GM10266 (cell line): ENCODE measurements around the gene SASH1.

Experiments used
- DNase-seq: peaks from one replicate; pipeline ENCODE4 v3.0.0; 2012; ENCODE audit errors: extremely low spot score
- TF ChIP-seq, protein P1 (sequence below): IDR thresholded peaks from 2 replicates; pipeline ENCODE4 v1.5.1; 2012; ENCODE audit warnings: mild to moderate bottlenecking, low read depth; ENCODE audit not compliant: control insufficient read depth, insufficient read depth; ENCODE audit errors: missing control alignments

SASH1 gene

DNA sequence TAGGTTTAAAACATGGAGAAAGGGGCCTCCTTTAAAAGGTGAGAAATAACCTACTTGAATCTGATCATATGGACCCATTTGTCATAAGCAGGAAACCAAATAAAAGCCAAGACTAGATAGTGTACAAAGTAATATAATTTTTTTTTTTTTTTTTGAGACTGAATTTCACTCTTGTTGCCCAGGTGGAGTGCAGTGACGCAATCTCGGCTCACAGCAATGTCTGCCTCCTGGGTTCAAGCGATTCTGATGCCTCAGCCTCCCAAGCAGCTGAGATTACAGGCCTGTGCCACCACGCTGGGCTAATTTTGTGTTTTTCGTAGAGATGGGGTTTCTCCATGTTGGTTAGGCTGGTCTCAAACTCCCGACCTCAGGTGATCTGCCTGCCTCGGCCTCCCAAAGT, 89.2 kb downstream of the SASH1 start:
- TF ChIP-seq, protein P1, sequence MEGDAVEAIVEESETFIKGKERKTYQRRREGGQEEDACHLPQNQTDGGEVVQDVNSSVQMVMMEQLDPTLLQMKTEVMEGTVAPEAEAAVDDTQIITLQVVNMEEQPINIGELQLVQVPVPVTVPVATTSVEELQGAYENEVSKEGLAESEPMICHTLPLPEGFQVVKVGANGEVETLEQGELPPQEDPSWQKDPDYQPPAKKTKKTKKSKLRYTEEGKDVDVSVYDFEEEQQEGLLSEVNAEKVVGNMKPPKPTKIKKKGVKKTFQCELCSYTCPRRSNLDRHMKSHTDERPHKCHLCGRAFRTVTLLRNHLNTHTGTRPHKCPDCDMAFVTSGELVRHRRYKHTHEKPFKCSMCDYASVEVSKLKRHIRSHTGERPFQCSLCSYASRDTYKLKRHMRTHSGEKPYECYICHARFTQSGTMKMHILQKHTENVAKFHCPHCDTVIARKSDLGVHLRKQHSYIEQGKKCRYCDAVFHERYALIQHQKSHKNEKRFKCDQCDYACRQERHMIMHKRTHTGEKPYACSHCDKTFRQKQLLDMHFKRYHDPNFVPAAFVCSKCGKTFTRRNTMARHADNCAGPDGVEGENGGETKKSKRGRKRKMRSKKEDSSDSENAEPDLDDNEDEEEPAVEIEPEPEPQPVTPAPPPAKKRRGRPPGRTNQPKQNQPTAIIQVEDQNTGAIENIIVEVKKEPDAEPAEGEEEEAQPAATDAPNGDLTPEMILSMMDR = no peak
- DNase-seq = no peak

DNA sequence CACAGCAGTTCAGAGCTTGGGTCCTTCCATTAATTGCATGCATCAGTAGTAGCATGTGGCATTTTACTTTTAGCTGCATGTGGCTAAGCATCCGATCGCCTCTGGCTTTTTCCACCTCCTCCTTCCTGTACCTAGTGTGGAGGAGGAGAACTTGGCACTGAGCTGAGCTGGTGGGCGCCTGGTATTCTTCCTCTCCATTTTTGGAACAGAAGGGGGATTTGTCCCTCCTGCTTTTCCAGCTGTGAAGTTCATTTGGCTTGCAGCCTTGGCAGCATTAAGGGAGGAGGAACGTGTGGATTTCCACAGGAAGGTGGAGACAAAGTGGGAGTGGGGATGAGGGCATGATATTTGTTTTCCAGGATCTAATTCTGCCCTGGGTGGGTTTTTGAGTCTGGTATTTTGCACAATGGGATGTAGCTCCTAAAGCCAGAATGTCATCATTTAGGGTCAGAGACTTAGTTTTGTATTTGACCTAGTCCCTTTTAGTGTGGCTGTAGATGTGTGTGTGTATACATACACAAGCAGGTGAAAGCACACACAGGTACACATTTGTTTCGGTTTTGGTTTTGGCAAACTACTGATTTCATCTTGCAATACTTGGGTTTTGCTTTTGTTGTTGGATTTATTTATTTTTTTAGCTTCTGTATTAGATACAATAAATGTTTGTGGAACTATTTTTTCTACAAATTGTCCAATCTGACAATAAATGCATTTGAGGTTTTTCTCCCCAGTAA, 90.0 kb downstream of the SASH1 start:
- DNase-seq = no peak
- TF ChIP-seq, protein P1 = no peak

DNA sequence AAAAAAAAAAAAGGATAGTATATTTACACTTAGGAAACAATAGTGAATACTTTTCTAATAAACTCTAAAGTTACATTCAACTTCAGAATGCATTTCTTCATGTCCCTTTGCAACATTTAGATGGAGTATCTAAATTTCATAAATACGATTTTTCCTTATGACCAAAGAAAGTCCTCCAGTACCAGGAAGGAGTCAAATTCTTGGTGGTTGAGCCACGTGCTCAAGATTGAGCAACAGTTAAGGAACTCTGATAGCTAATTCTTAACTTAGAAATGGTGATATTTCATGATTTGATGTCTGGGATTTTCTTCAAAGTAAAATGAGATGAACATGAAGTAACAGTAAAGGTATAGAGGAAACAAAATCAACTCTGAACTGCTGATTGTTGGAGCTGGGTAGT, 92.7 kb downstream of the SASH1 start:
- TF ChIP-seq, protein P1 = no peak
- no peak for DNase-seq

DNA sequence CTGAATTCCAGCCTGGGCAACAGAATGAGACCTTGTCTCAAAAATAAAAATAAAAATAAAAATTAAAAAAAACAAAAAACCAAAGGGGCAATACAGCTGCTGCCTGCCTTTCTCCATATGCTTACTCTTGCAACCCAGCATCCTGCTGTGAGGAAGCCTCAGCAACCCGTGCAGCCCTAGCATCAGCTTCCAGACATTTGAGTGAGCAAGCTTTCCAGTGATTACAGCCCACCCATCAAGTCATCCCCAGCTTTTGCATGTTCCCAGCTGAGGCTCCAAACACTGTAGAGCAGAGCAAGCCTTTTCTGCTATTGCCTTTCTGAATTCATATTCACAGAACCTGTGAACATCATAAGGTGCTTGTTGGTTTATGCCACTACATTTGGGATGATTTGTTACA, 93.8 kb downstream of the SASH1 start:
- TF ChIP-seq, protein P1 = no peak
- DNase-seq = no peak

DNA sequence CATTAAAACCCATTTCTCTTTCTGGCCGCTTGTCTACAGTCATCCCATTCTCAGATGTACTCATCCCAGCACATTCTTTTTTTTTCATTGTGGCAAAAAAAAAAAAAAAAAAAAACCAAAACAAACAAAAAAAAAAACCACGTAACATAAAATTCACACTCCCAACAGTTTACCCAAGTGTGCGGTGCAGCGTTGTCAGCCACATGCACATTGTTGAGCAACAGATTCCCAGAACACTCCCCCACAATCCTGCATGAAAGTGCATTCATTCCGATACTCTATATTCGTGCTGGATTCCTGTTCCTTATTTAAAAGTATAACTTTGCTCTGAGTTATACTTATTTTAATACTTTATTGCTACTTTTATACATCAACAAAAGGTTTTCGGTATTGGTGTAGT, 96.0 kb downstream of the SASH1 start:
- no peak for DNase-seq
- TF ChIP-seq, protein P1 = no peak

DNA sequence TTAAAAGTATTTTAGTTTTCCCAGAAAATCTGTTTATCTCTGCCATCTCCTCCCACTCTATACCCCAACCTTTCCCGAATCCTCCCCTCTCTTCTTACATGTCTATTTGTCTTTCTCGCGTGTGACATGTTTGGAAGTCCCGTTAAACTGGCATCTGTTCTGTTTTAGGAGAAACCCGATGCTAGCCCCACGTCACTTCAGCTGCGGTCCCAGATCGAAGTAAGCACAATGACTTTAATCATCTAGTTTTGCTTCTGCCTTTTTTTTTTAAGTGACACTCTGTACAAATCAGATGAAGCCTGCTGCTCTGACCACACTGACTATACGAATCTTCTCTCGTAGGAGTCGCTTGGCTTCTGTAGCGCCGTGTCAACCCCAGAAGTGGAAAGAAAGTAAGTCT, 97.4 kb downstream of the SASH1 start:
- no peak for DNase-seq
- TF ChIP-seq, protein P1 = no peak

DNA sequence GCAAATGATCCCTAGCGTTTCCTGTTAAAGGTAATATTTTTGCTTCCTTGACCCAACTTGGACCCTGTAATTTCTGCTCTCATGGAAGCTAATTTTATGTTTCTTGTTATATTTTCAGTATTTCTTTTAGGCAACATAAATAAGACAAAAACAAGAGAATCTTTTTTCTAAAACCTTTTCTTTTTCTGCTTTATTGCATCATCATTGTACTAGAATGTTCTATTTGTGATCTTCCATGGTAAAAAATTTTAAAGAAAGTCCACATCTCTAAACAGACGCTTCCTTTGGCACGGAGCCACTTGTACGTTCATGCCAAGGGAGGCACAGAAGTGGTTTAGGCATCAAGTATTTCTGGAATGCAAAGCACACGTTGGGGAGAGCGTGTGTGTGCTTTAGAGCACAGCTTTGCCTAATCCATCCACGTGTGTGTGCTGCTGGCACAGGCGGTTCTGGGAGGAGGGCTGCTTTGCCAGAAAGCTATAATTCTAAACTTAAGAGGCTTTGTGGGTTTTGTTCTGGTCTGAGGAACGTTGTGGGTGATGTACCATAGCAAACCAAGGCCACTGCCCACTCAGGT, 98.3 kb downstream of the SASH1 start:
- TF ChIP-seq, protein P1 = no peak
- DNase-seq = no peak
